HG03575 (cell line): ENCODE measurements around the gene MOB2.

Experiments
- ATAC-seq: cut with Tn5 transposase; IDR thresholded peaks from one replicate; pipeline ENCODE4 v1.9.1; 2021; ENCODE audit not compliant: unreplicated experiment, insufficient number of reproducible peaks, low FRiP score; ENCODE audit errors: extremely low read depth

MOB2 gene

DNA sequence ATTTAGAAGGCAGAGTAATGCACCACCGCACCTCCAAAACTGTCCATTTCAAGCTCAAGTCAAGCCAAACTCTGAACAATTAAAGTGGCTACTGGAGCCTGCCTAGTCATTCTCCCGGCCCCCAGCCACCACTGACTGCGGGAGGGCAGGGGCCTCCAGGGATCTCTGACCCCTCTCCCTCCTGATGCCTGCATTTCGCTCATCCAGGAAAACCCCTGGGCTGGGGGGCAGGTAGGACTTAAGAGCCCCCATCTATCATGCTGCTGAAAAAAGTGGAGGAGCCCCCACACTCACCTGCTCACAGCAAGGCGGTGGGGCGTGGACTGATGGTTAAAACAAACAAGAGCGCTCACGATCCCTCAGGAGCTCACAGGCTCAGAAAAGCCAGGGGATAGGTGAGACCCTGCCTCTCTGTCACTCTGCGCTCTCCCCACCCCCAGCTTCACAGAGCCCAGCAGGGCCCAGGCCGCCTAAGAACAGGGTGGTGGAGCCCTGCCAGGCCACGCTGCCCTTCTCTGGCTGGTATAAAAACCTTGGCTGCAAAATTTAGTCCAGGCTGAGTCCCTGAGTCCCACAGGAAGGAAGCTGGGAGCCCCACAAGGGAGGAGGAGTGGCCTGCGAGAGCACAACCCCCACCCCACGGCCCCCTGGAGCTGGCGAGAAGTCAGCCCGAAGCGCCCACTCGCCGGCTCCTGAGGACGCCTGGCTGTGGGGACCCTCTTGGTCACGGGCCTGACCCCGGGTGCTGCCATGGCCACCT lies 21.0 kb upstream of the MOB2 start:
- ATAC-seq, result no peak

DNA sequence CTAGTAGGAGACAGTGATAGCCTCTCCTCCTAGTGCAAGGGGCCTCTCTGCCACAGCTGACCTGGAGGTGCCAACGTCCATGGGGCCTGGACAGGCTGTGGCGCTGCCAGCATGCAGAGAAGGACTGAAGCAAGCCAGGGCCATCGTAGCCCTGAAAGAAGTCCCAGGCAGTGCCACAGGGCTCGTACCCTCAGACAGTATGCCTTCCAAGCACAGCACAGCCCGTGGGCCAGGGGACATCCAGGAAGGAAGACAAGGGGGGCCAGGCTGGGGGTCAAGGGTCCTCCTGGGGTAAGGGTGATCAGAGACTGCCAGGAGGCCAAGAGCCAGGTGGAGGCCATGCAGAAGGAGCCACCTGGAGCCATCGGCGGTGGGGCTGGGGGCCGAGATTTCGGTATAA lies 20.4 kb upstream of the MOB2 start:
- no peak for ATAC-seq

DNA sequence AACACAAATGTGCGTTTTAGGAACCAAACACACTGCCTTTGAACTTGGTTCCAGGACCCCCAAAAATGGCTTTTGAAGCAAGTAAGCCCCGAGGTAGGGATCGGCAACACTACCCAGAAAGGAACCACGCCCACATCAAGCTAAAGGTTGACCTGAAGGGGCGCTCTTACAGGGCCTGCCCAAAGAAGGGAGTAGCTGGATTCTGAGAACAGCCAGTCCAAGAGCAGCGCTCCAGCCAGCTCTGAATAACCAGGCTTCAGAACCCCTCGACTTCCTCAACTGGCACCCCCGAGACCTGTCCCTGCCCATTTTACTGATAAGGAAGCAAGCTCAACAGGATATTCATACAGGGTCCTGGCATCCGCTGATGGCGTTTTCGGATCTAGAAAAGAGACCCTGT lies 18.9 kb upstream of the MOB2 start:
- no peak for ATAC-seq

DNA sequence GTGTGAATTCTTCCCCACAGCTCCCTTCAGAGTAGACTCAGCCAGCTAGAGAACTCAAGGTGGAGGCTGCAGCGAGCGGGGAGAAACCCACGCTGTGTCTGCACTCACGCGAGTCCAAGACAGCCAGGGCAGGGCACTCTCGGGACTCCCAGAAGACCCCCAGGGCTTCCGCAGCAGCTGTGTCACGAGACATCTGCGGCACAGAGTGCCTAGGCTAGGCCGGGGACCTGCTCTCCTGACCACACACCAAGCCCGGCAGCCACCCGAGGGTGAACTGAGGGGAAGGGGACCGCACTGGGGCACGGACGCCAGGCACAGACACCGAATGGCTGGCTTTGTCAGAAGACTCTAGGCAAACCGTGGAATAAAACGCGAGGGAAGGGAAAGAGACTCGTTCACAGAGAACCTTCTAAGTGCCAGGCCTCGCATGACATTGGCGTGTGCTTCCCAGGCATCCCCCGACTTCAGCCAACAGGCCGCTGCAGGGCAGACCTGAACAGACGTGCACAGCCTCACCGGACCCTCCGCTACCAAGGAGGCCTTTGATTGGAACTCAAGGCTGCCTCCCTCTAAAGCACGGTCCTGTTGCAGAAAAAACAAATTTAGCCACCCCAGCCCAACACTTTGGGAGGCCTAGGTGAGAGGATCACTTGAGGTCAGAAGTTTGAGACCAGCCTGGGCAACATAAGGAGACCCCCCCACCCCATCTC lies 18.2 kb upstream of the MOB2 start:
- ATAC-seq, result no peak

DNA sequence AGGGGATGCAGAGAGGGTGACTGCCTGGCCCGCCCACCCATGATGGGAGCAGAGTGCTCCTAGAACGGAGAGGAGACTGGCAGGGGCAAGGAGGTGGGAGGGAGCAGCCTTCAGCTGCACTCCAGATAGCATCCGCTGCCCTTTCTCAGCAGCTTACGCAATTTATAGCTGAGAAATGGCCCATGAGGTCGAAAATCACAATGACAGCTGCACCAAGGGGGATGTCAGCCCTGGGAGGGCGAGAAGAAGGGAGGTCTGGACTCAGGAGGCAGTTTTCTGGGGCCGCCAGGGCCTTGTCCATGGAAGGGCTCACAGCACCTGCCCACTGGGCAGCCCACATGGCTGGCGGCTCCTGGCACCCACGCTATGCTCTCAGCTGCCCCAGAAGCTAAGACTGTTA lies 17.6 kb upstream of the MOB2 start:
- no peak for ATAC-seq

DNA sequence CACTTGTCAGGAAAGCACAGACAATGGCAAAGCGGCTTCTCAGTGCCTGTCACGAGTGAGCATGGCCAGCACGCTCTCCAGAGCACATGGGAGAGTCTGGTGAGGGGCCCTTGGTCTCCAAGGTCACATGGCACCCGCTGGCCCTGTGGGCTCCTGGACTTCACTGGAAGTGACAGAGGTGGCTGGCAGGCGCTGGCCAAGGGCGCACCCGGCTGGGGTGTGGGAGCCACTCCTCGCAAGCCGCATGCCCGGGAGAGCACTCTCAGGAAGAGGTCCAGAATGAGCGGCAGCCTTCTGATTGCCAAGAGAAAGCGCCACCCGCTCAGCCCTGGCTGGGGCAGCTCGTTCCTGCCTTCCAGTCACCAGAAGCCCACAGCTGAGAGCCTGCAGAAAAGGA lies 17.1 kb upstream of the MOB2 start:
- ATAC-seq, result no peak

DNA sequence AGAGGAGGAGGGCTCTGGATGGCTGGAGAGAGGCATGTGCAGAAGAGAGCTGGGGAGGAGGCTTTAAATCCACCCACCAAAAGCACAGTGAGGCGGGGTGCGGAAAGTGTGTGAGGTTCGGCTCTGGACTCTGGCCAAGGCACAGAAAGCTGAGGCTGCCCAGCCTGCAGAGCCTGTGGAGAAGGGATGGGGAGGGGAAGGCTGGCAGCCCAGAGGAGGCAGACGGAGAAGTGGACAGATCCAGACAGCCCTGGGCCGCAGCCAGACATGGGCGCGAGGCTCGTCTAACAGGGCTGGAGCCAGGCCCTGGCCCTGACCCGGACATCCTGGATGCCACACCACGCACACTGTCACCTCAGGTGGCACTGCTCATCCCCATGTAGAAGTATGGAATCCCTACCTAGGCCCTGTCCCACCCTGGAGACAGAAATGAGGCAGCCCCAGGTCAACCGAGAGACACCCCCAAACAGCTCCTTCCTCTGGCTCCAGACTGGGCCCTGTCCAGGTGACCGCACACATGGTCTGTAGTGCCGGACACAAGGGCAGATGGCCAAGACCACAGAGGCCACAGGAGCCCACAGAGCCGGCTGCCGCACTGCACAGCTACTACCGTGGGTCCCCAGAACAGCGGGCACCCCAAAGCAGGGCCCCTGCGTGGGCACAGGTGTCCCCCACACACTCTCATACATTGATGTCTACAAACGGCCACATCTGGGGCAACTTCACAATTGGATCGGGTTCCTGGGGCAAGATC lies 16.6 kb upstream of the MOB2 start:
- no peak for ATAC-seq

DNA sequence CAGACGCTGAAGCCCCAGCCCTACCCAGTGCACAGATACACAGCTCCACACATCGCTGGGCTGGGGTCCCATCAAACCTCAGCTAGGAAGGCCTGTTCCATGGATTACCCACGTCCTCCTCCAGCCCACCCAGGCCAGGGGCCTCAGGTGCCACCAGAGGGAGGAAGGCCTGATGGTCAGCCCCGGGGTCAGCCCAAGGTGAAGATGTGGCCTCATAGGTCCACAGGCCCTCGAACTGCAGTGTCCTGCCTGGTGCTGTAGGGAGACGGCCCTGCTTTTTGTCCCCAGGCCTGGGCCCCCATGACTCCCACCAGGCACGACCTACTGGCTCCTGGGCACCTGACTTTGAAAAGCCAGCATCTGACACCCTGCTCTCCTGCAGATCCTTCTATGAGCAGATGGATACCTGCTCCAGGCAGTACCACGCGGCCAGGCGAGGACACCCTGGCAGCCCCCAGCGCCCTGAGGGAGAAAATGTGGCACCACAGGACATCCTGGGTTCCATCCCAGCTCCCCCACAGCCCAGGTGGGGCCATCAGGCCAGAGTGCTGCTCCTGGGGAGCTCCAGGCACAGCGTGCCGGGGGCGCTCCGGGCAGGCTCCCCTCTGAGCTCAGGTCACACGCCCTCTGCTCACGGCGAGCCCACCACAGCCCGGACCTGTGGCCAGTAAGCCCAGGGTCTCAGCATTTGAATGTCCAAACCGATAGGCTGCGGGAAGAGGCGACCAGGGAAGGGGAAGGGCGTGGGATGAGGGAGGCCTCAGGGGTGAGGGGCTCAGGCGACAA lies 15.8 kb upstream of the MOB2 start:
- ATAC-seq, result no peak

DNA sequence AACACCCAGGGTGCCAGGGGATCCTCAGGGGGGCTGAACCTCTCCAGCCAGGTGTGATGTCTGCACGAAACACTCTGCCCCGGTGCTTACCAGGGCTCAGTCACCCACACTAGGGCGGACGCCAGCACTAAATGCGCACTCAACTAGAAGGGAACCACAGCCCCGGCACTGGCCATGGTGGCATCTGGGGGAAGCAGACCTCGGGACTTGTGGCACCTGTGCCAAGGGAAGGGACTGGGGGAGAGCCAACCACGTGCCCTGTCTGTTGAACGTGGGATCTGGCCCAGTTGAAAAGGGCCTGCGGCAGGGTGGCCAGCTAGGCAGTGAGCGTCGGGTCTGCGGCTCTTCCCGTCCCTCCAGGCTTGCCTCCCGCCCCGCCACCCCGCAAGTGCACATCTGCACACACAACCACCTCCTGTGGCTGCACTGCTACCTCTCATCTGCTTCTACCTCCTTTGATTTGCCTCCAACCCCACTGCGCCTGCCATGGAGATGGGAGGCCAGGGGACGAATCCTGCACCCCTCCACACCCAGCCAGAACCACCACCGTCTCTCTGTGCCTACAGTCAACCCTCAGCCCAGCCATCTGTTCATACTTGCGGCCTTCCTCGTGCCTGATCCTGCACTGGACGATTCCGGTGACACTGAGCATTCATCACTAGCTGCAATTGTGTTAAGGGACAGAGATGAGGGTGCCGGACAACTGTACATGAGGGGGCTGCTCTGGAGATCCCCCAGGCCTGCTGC lies 15.0 kb upstream of the MOB2 start:
- no peak for ATAC-seq

DNA sequence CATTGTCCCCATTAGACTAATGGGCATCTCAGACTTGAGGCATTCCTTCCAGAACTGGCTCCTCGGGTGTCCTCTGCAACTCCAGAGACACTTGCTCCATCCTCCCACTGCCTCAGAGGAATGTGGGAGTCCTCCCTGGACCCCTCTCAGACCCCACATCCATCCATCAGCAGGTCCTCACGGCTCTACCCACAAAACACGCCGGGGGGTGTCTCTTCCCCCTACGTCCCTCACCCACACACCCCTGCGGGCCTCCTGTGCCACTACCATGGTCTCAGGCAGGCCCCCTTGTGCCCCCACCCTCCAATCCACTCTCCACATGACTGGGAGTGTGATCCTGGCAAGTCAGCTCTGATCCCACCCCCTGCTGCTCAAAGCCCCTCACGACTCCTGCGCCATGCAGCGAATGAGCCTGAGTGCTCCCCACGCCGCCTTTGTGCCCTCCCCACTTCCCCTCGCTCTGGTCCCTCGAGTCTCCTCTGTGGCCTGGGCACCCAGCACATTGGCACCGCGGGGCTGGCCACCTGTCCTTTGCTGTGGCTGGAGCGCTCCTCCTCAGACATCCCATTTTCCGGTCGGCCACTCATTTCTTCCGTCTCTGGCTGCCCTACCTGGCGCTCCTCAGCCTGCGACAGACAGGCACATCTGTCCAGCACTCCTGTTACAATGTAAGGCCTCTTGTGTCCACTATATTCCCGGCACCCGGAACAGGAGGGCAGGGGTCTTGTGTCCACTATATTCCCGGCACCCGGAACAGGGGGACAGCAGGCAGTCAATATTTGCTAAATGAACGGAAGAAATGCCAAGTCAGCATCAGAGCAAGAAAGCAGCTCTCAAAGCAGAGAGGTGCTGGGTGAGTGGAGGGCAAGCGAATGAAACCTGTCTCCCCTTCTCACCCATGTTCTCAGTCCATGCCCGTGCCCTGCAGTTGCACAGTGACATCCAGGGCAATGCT lies 14.2 kb upstream of the MOB2 start:
- no peak for ATAC-seq

DNA sequence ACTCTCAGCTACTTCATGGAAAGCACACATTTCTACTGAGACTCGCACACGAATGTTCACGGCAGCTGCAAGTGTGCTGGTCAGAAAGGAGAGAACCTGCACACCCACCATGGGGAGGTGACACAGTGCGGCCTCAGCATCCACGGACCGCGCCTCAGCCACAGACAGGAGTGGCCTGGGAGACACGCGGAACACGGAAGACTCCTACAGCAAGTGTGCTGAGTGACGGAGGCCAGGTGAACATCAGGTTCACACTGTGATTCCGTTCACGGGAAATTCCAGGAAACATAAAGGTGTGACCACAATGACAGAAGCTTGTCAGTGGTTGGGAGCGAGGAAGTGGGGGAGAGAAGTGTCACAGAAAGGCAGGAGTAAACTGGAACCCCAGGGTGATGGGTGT lies 13.3 kb upstream of the MOB2 start:
- no peak for ATAC-seq

DNA sequence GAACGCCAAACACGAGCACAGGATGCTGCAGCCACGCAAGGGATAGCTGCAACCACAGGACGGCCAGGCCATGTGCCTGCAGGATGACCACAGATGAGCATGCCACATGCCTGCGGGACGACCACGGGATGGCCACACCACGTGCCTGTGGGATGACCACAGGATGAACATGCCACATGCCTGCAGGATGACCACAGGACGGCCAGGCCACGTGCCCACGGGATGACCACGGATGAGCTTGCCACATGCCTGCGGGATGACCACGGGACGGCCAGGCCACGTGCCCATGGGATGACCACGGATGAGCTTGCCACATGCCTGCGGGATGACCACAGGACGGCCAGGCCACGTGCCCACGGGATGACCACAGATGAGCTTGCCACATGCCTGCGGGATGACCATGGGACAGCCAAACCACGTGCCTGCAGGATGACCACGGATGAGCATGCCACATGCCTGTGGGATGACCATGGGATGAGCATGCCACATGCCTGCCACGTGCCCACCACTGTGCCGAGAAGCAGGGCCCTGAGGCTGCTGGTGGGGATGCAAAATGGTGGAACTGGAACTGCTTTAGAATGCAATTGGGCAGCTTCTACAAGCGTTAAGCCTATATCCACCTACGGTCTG lies 12.8 kb upstream of the MOB2 start:
- no peak for ATAC-seq

DNA sequence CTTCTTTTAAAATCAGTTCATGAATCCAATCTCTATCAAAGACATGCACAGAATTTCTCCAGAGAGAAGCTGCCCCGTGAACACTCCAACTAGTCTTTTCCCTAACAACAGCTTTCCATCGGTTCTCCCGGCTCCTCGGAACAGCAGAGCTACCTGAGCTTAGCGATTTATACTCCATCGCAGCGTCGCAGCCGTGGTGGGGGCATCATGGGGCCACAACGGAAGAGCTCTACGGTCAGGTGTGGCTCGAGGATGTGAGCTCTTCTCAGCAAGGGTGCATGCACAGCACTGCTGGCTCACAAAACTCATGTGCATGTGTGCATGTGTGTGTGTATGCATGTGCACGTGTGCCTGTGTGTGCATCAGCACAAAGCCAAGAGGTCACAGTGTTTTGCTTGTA lies 11.7 kb upstream of the MOB2 start:
- no peak for ATAC-seq

DNA sequence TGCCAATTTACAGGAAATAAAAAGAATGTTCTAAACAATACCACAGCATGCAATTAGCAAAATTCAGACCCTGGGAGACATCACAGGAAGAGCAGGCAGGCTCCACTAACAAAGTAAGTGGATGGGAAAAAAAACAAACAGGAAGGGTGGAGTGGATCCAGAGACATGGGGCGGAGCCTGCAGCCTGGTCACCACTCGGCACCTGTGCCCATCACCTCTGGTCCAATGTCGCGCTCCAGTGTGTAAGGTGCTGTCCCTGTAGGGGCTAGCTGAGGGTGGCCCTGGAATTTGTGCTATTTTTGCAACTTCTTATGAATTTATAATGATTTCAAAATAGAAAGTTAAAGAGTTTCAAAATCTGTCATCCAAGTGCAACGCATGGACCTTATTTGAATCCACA lies 11.0 kb upstream of the MOB2 start:
- no peak for ATAC-seq

DNA sequence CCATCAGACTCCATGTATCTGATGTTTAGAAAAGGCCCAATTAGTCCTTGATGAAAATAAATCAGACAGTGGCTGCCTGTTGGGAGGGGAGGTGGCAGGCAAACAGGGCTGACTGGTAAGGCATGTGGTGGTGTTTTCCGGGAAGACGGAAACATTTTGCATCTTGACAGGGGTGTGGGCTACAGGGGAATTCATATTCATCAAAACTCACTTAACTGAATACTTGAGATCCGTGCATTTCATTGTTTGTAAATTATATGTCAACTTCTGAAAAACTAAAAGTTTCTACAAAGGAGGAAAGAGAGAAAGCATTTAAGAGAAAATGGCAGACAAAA lies 10.1 kb upstream of the MOB2 start:
- ATAC-seq, result no peak

DNA sequence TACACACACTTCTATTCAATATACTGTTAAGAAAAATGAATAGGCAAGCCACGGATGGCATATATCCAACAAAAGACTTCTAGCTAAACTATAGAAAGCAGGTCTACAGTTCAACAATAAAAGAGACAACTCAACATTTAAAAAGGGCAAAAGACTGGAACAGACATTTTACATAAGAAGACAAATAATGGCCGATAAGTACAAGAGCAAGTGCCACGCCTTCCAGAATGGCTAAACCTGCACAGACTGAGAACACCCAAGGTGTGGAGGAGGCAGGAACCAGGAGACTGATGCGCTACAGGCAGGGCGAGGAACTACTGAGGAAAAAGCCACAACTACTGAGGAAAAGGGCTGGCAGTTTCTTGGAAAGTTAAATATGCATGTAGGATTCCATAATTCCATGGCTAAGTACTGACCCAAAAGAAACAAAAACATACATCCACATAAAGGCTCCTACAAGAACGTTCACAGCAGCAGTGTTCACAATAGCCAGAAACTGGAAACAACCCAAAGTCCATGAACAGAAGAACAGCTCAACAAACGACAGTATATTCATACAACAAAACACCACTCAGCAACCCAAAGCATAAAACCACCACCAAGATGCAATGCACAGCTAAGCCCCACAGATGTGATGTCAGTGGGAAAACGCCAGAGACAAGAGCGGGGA lies 9.6 kb upstream of the MOB2 start:
- ATAC-seq, result no peak

DNA sequence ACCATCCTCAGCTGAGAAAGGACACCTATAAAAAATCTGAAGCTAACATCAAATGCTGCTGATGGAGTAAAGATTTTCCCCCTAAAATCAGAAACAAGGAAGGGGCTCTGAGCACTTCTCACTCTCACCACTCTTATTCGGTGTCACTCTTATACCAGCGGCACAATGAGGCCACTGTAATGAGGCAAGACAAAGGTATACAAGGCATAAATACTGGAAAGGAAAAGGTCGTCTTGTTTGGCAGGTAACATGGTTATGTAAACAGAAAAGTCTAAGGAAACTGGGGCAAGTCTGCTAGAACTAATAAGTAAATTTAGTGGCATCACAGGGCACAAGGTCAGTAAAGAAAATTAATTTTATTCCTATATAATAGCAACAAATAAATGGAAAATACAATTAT lies 8.1 kb upstream of the MOB2 start:
- no peak for ATAC-seq
